Tibial artery (tissue), 4 donors: ENCODE measurements around the gene MRPS6.

Experiments used
- DNase-seq, 2 donors: peaks; one replicate each; pipeline ENCODE4 v3.0.0-alpha.2; 2019
- H3K27ac ChIP-seq, 2 donors: fragments of 200-600 bp; sonication (generic) in 1 of 2; 1 replicate in 1 of 2; 2 replicates in 1 of 2; pipeline ENCODE4 v1.5.1; 2018 to 2019; ENCODE audit warnings: mild to moderate bottlenecking in 1 of 2
- H3K27me3 ChIP-seq, 2 donors: fragments of 200-600 bp; sonication (generic) in 1 of 2; one replicate each; pipeline versions ENCODE4 v1.5.1 to v1.6.0; 2016 to 2019
- H3K36me3 ChIP-seq, 3 donors: fragments of 200-600 bp; sonication (generic) in 2 of 3; one replicate each; pipeline ENCODE4 v1.5.1; 2016 to 2019; ENCODE audit warnings: mild to moderate bottlenecking in 2 of 3
- H3K4me1 ChIP-seq, 4 donors: fragments of 200-600 bp; sonication (generic) in 2 of 4; 1 replicate in 3 of 4; 2 replicates in 1 of 4; pipeline ENCODE4 v1.5.1; 2016 to 2019
- H3K4me3 ChIP-seq, 2 donors: fragments of 200-600 bp; sonication (generic) in 1 of 2; 1 replicate in 1 of 2; 2 replicates in 1 of 2; pipeline ENCODE4 v1.5.1; 2018 to 2019; ENCODE audit warnings: mild to moderate bottlenecking in 2 of 2
- H3K9me3 ChIP-seq, 3 donors: fragments of 200-600 bp; sonication (generic) in 1 of 3; one replicate each; pipeline ENCODE4 v1.5.1; 2016 to 2019
- CTCF ChIP-seq, 2 experiments: fragments of 200-600 bp in 1 of 2; fragments of 450-650 bp in 1 of 2; IDR thresholded peaks; one replicate each; pipeline ENCODE4 v1.5.1; 2017 to 2019; ENCODE audit warnings: antibody characterized with exemption in 2 of 2, mild to moderate bottlenecking in 1 of 2, moderate library complexity in 1 of 2
- intact Hi-C: fragments of 100-400 bp; cut with DNase I; formaldehyde crosslinking; loops from one replicate; pipeline ENCODE4 v1.15.0; 2023; ENCODE audit warnings: low total_unique reads

MRPS6 gene

GRCh38 chr21:34190576-34191321 is 117.4 kb downstream of the MRPS6 start:
- Histone ChIP-seq H3K27me3 (no peaks in the 10 kb centered on the region), H3K4me1 (peaks cover 0 to 5% (median 2%) of the 10 kb centered on the region in 4 donors), H3K36me3 (peaks cover 0 to 15% (median 4%) of the 10 kb centered on the region in 3 donors), H3K9me3 (no peaks in the 10 kb centered on the region), H3K4me3 (no peak overlapping the region), H3K27ac (no peak overlapping the region)
- no peak for DNase-seq
- TF ChIP-seq CTCF (IDR thresholded peaks at IDR 0.05): no peak
- intact Hi-C loops: no loop called here

GRCh38 chr21:34191876-34192275 is 118.5 kb downstream of the MRPS6 start:
- Histone ChIP-seq H3K36me3 (peaks cover 0 to 15% (median 4%) of the 10 kb centered on the region in 3 donors), H3K27ac (no peak overlapping the region), H3K9me3 (no peaks in the 10 kb centered on the region), H3K4me1 (peaks cover 0 to 4% (median 0%) of the 10 kb centered on the region in 4 donors), H3K27me3 (no peaks in the 10 kb centered on the region), H3K4me3 (no peak overlapping the region)
- intact Hi-C loops: no loop called here
- DNase-seq: no peak
- TF ChIP-seq CTCF (IDR thresholded peaks at IDR 0.05): no peak
